ENCODE measurements around the gene MGMT.

Gene MGMT

GRCh38 chr10:129815898-129816655, 349.0 kb downstream of the MGMT start:
- no peak for DNase-seq

GRCh38 chr10:129816656-129817045, 349.6 kb downstream of the MGMT start:
- no peak for DNase-seq

Measured in NCI-H1048 (cell line).